GM12801 (cell line): ENCODE results near the gene HSD11B2.

Experiments used
- TF ChIP-seq, protein P1 (sequence below): IDR thresholded peaks from one replicate; pipeline ENCODE4 v1.5.1; 2011; ENCODE audit warnings: control low read depth; ENCODE audit not compliant: insufficient read length; ENCODE audit errors: extremely low read depth

Gene HSD11B2

DNA sequence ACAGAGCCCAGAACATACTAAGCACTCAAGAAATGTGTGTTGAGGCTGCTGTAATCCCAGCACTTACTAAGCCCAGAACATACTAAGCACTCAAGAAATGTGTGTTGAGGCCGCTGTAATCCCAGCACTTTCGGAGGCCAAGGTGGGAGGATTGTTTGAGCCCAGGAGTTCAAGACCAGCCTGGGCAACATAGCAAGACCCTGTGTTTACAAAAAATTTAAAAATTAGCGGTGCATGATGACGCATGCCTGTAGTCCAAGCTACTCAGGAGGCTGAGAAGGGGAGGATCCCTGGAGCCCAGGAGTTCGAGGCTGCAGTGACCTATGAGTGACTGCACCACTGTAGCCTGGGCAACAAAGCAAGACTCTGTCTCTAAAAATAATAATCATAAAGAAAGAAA is 7.9 kb upstream of the HSD11B2 start:
- TF ChIP-seq, protein P1, sequence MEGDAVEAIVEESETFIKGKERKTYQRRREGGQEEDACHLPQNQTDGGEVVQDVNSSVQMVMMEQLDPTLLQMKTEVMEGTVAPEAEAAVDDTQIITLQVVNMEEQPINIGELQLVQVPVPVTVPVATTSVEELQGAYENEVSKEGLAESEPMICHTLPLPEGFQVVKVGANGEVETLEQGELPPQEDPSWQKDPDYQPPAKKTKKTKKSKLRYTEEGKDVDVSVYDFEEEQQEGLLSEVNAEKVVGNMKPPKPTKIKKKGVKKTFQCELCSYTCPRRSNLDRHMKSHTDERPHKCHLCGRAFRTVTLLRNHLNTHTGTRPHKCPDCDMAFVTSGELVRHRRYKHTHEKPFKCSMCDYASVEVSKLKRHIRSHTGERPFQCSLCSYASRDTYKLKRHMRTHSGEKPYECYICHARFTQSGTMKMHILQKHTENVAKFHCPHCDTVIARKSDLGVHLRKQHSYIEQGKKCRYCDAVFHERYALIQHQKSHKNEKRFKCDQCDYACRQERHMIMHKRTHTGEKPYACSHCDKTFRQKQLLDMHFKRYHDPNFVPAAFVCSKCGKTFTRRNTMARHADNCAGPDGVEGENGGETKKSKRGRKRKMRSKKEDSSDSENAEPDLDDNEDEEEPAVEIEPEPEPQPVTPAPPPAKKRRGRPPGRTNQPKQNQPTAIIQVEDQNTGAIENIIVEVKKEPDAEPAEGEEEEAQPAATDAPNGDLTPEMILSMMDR: no peak

DNA sequence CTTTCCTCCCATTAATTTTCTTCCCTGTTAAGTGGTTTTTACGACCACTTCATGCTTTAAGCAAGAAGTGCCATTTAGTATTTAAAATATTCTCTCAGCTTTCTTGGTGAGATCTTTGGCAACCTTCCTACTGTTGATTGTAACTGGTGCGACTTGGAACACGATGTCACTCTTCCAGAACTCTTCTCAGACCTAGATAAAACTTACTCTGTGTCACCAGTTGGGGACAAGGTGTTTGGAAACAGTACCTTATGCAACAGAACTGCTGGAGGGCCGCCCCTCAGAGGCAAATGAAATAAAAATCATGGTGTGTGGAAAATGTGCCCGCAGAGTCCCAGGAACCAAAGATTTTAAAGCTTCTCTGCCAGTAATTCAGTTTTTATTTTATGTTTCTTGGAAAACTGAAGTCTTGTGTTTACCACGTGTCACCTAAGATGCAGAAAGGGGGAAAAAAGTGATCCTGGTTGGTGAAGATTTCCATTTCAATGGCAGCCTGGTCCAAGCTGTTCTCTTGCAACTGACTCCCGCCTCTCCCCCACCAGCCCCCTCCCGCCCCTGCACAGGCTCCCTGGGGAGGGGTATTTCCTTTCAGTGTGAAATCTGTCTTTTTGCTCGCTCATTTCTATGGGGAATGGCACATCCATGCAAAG is 7.2 kb upstream of the HSD11B2 start:
- TF ChIP-seq, protein P1: no peak

DNA sequence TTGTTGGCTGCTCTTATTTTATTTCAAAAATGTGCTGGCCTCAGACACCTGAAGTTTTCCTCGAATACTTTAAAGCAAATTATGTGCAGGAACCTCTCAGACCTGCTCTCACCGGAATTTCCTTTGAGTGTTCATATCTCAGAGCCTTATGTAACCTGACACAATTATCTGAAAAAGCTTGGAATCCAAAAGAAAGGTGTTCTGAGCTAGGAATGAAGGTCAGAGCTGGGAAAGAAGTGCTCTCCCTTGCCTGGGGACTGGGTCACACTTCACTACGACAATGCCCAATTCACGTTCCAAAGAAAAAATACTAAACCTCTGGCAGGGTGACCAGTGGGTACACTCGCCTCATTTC is 6.7 kb upstream of the HSD11B2 start:
- TF ChIP-seq, protein P1: no peak

DNA sequence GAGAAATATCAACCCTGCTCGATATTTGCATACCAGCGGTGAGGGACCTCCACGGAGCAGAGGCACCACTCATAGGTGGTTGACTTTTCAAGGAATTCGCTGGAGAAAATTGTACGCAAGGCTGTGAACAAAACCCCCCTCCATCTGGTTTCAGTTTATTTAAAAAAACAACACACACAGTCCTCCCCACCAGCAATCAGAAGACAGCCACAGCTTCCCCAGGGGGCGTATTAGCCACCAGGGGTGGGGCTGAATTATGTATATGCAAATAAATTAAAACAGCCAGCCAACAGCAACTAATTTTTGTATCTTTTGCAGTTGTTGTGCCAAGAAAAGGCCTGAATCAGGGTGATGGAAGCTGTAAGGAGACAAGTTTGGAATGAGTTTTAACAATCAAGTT is 5.9 kb upstream of the HSD11B2 start:
- TF ChIP-seq, protein P1: no peak

DNA sequence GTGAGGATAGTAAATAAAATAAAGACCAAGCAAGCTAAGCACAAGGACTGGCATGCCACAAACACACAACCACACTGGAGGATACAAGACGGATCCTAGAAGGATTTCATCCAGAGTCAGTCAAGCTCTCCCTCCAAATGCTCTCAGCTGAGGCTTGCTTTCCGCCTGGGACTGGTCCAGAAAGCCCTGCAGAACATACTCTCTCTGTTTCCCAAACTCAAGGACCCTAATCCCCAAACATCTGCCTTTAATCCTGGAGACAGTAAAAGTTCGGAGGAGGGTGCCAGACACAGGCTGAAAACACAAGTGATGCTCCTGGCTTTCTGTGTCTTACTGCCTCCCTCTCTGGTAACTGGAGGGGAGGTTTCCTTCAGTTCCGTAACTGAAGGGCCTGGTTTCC is 5.3 kb upstream of the HSD11B2 start:
- TF ChIP-seq, protein P1: no peak

DNA sequence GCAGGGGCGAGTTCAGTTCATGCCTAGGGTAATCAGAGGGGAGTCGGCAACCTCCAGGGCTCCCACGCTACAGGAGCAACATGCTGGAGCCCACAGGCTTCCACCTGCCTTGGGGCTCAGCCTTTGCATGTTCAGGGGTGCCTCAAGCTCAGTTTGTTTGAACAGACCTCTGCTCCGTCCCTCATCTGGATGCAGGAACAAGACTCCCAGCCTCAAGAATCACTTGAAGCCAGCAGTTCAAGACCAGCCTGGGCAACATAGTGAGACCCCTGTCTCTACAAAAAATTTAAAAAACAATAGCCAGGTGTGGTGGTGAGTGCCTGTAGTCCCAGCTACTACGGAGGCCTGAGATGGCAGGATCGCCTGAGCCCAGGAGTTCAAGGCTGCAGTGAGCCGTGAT is 4.9 kb upstream of the HSD11B2 start:
- TF ChIP-seq, protein P1: no peak

DNA sequence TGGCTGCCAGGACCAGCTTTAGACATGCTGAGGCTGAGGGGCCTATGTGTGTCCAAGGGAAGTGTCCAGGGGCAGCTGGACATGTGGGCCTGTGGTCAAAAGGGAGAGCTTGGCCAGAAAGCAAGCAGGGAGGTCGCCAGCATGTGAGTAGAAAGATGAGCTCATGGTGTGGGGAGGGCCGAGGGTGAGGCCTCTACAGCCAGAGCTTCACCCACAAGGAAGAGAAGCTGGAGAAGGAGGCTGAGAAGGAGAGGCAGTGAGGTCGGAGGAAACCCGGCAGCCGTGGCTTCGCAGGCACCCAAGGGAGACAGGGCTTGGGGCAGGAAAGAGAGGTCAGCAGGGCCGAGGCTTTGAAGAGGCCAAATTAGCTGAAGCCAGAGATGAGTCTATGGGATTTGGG is 4.0 kb upstream of the HSD11B2 start:
- TF ChIP-seq, protein P1: no peak

DNA sequence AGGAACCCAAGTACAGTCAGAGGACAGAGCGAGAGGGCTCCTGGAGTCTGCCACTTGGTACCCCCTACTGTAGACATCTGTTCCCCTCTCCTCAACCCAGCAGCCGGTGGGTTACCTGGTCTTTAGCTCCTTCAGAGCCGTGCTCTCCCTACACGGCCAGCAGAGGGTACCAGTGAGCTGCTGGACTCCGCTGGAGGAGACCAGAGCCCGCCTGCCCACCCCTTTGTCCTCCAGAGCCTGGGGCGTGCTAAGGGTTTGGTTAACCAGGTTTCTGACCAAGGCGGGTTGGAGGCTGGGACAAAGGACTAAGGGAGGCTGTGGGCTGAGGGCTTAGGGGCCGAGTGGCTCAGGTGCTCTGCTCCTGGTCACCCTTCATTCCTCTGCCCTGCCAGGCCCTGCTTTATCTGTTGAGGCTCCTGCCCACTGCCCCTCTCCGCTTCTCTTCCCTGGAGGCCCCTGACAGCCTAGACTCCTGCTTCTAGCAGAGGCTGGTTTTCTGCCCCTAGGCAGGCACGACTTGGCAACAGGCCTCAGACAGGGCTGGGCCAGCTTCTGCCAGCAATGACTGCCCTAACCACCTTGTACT is 2.7 kb upstream of the HSD11B2 start:
- TF ChIP-seq, protein P1: peak; percentile 25
